ENCODE measurements around the gene SH2D6. TPM values are rescaled to one million over a fixed set of nuclear protein-coding genes. Genes with fewer than 3 reads are reported as not detected.

Gene SH2D6
- polyA plus RNA-seq, 1 of the 3 experiments (the other 2 are of a cell fraction) = 0.33 TPM

GRCh38 chr2:85411405-85411748 lies 7.1 kb upstream of the SH2D6 start:
- TF ChIP-seq TCF12 (IDR thresholded peaks at IDR 0.05) (no peak), GABPA (IDR thresholded peaks at IDR 0.05; ENCODE audit: low read depth) (no peak), SIN3A (IDR thresholded peaks at IDR 0.05; ENCODE audit: borderline replicate concordance, low read depth, low read length) (no peak), GATA2 (CRISPR knock-in tag; IDR thresholded peaks at IDR 0.05) (no peak), NFIC (IDR thresholded peaks at IDR 0.05; ENCODE audit: borderline replicate concordance) (no peak), ZBTB33 (IDR thresholded peaks at IDR 0.05; ENCODE audit: borderline replicate concordance, low read depth) (no peak), TEAD4 (IDR thresholded peaks at IDR 0.05; ENCODE audit: borderline replicate concordance, insufficient read depth) (no peak), CHD2 (IDR thresholded peaks at IDR 0.05; ENCODE audit: low read length, partially characterized antibody) (no peak), TAF1 (IDR thresholded peaks at IDR 0.05; ENCODE audit: borderline replicate concordance, low read depth, low read length) (no peak), MXI1 (IDR thresholded peaks at IDR 0.05; ENCODE audit: low read depth, low read length) (no peak), POLR2AphosphoS5 (IDR thresholded peaks at IDR 0.05; ENCODE audit: low read depth, low read length) (no peak), SMC3 (IDR thresholded peaks at IDR 0.05; ENCODE audit: low read depth, low read length) (no peak), YY1 (IDR thresholded peaks at IDR 0.05; ENCODE audit: low read depth) (no peak), PBX3 (IDR thresholded peaks at IDR 0.05) (no peak), NRF1 (IDR thresholded peaks at IDR 0.05; ENCODE audit: low read depth, low read length) (no peak), IRF3 (IDR thresholded peaks at IDR 0.05; ENCODE audit: low read depth, low read length) (no peak)
- H3F3A ChIP-seq (replicated peaks; ENCODE audit: insufficient read depth) = no peaks in the 10 kb centered on the region
- ChIA-PET POLR2A (no interaction called here), CTCF (interaction anchor here (0.7 kb wide), 1 partner anchor 296 kb away, joined by 3 read pairs; no protein-coding TSS in a partner anchor)
- no peaks in the 10 kb centered on the region for H3K27me3 ChIP-seq (ENCODE audit: insufficient read depth)
- H3K79me2 ChIP-seq (ENCODE audit: insufficient read depth) = no peaks in the 10 kb centered on the region
- no peak for DNase-seq
- H4K20me1 ChIP-seq (ENCODE audit: insufficient read depth) = no peaks in the 10 kb centered on the region
- no peaks in the 10 kb centered on the region for H3K9me3 ChIP-seq
- no peaks in the 10 kb centered on the region for H3K36me3 ChIP-seq (replicated peaks in 1 of 2; ENCODE audit: control insufficient read depth in 1 of 2, insufficient read depth in 2 of 2, low read length in 1 of 2)
- no peak overlapping the region for H3K27ac ChIP-seq (ENCODE audit: low read depth in 2 of 2, low read length in 1 of 2)
- H3K4me2 ChIP-seq = no peak overlapping the region
- H3K4me3 ChIP-seq (ENCODE audit: low read depth in 2 of 2, low read length in 1 of 2) = no peak overlapping the region
- no peak overlapping the region for H2AFZ ChIP-seq (ENCODE audit: low read depth)
- H3K4me1 ChIP-seq (ENCODE audit: control insufficient read depth in 1 of 2, insufficient read depth in 2 of 2, low read depth in 1 of 2, low read length in 1 of 2) = peaks cover 0 to 20% of the 10 kb centered on the region in 2 experiments; a peak in 1 of 4 replicates
- H3K9me2 ChIP-seq = no peaks in the 10 kb centered on the region
- H3K9ac ChIP-seq = no peak overlapping the region
- 87% methylated on average over 4 of the region's 5 CpGs for WGBS (ENCODE audit: low lambda C conversion rate)

Measured in SK-N-SH (cell line).